HepG2 (cell line): Measurements from ENCODE around the gene FGF14. TPM values are rescaled to one million over a fixed set of nuclear protein-coding genes. Genes with fewer than 3 reads are reported as not detected.

Source experiments
- ATAC-seq: fragments of 200-7000 bp; cut with Tn5 transposase; 3 replicates; pipeline ENCODE4 v1.9.1; 2020; ENCODE audit warnings: mild to moderate bottlenecking, moderate library complexity
- BruUV-seq: library from RNA; stranded (reverse); fragments of 400-500 nt; replicated peaks from 2 replicates; lab custom pipeline; 2021; lab: Mats Ljungman, UMichigan
- CTCF ChIA-PET: fragments of 300-600 bp; formaldehyde crosslinking; extraction: SDS; loops from one replicate; lab custom pipeline; 2021; ENCODE audit warnings: low total read pairs, inconsistent platforms, low intra/inter-chr PET ratio; lab: Yijun Ruan, JAX
- POLR2A ChIA-PET: fragments of 350-600 bp; sonication (Branson Sonifier 250); formaldehyde crosslinking; loops from one replicate; lab custom pipeline; 2020; ENCODE audit warnings: antibody characterized with exemption, inconsistent platforms; lab: Yijun Ruan, JAX
- DNase-seq: peaks from one replicate; pipeline ENCODE4 v3.0.0-alpha.2; 2015; ENCODE audit warnings: low spot score
- FAIRE-seq: peaks from 3 replicates; lab custom pipeline; 2011; peaks lifted over from hg19 to GRCh38; lab: Jason Lieb, UNC
- H2AFZ ChIP-seq: one replicate; pipeline ENCODE4 v1.6.1; 2011; ENCODE audit warnings: low read length, inconsistent platforms
- H3K27ac ChIP-seq: fragments of 300-600 bp; 3 replicates; pipeline ENCODE4 v1.8.0; 2011; ENCODE audit warnings: mixed run types, mild to moderate bottlenecking, mixed read lengths, low read length, inconsistent platforms; ENCODE audit not compliant: insufficient read depth; ENCODE audit errors: extremely low read length
- H3K27me3 ChIP-seq, 2 experiments: fragments of 200-600 bp in 1 of 2; 2 replicates in 1 of 2; 3 replicates in 1 of 2; pipeline versions ENCODE4 v1.6.0 to v1.8.0; 2011; ENCODE audit warnings: low read length in 2 of 2, mild to moderate bottlenecking in 2 of 2, moderate library complexity in 2 of 2, inconsistent platforms in 1 of 2; ENCODE audit not compliant: insufficient read depth in 2 of 2, control insufficient read depth in 1 of 2
- H3K36me3 ChIP-seq, 2 experiments: fragments of 200-600 bp in 1 of 2; replicated peaks in 1 of 2; 2 replicates in 1 of 2; 3 replicates in 1 of 2; pipeline versions ENCODE4 v1.5.1 to v1.8.0; 2011; ENCODE audit warnings: low read length in 2 of 2, inconsistent platforms in 1 of 2; ENCODE audit not compliant: insufficient read depth in 2 of 2, control insufficient read depth in 1 of 2
- H3K4me1 ChIP-seq: 2 replicates; pipeline ENCODE4 v1.5.1; 2012; ENCODE audit warnings: low read length, inconsistent platforms; ENCODE audit not compliant: insufficient read depth
- H3K4me2 ChIP-seq: 2 replicates; pipeline ENCODE4 v1.6.0; 2011; ENCODE audit warnings: low read depth, low read length, inconsistent platforms
- H3K4me3 ChIP-seq, 3 experiments: fragments of 200-600 bp in 1 of 3; sonication (generic), shearing (Covaris generic) in 1 of 3; replicated peaks in 1 of 3; 2 replicates each; pipeline ENCODE4 v1.5.1; 2011 to 2016; ENCODE audit warnings: low read length in 3 of 3, inconsistent platforms in 2 of 3, low read depth in 2 of 3, mild to moderate bottlenecking in 2 of 3, control low read depth in 1 of 3, mixed read lengths in 1 of 3; ENCODE audit not compliant: insufficient read depth in 1 of 3
- H3K79me2 ChIP-seq: one replicate; pipeline ENCODE4 v1.6.1; 2011; ENCODE audit warnings: low read length, inconsistent platforms; ENCODE audit not compliant: insufficient read depth
- H3K9ac ChIP-seq: 2 replicates; pipeline ENCODE4 v1.6.0; 2011; ENCODE audit warnings: mild to moderate bottlenecking, low read depth, low read length, inconsistent platforms; ENCODE audit not compliant: insufficient read depth
- H3K9me3 ChIP-seq: 2 replicates; pipeline ENCODE4 v1.5.1; 2012; ENCODE audit warnings: mild to moderate bottlenecking, low read length
- H4K20me1 ChIP-seq: 2 replicates; pipeline ENCODE4 v1.6.0; 2011; ENCODE audit warnings: inconsistent platforms, mild to moderate bottlenecking, low read length, moderate library complexity; ENCODE audit not compliant: insufficient read depth
- ATF7 ChIP-seq, 2 experiments: fragments of 450-650 bp in 1 of 2; sonication (generic) in 1 of 2; formaldehyde crosslinking in 1 of 2; IDR thresholded peaks; 2 replicates each; pipeline versions ENCODE4 v1.4.0 to v1.6.1; 2016 to 2020; ENCODE audit warnings: antibody characterized with exemption in 1 of 2, mild to moderate bottlenecking in 1 of 2, missing genetic modification reagents in 1 of 2
- GLMP ChIP-seq: sonication (generic); formaldehyde crosslinking; IDR thresholded peaks from 2 replicates; pipeline ENCODE4 v1.9.0; 2021; ENCODE audit warnings: missing genetic modification reagents, mild to moderate bottlenecking, borderline replicate concordance
- HES4 ChIP-seq: sonication (generic); formaldehyde crosslinking; IDR thresholded peaks from 2 replicates; pipeline ENCODE4 v1.9.0; 2021; ENCODE audit warnings: mild to moderate bottlenecking, missing genetic modification reagents, borderline replicate concordance
- HNRNPUL1 ChIP-seq: fragments of 200-400 bp; formaldehyde crosslinking; IDR thresholded peaks from 2 replicates; pipeline ENCODE4 v1.6.1; 2017; ENCODE audit warnings: low read depth, mild to moderate bottlenecking, low read length, moderate library complexity
- LCORL ChIP-seq, 2 experiments: fragments of 450-650 bp in 1 of 2; sonication (generic) in 1 of 2; formaldehyde crosslinking in 1 of 2; IDR thresholded peaks; 2 replicates each; pipeline versions ENCODE4 v1.5.0 to v1.6.1; 2017 to 2020; ENCODE audit warnings: antibody characterized with exemption in 1 of 2, missing genetic modification reagents in 1 of 2
- NRL ChIP-seq: sonication (generic); formaldehyde crosslinking; IDR thresholded peaks from 2 replicates; pipeline ENCODE4 v1.5.0; 2020; ENCODE audit warnings: missing genetic modification reagents, mild to moderate bottlenecking, moderate library complexity, borderline replicate concordance
- TBX2 ChIP-seq: sonication (generic); formaldehyde crosslinking; IDR thresholded peaks from 2 replicates; pipeline ENCODE4 v1.5.0; 2020; ENCODE audit warnings: missing genetic modification reagents, mild to moderate bottlenecking, borderline replicate concordance
- THAP9 ChIP-seq: sonication (generic); formaldehyde crosslinking; IDR thresholded peaks from 2 replicates; pipeline ENCODE4; 2020; ENCODE audit warnings: missing genetic modification reagents, mild to moderate bottlenecking, borderline replicate concordance
- WGBS: methylation state at CpG from one replicate; pipeline ENCODE4 v1.1.6; 2017; ENCODE audit warnings: low lambda C conversion rate; 5-methylcytosine and 5-hydroxymethylcytosine counted together
- in situ Hi-C: cut with HindIII; loops from 2 replicates; pipeline ENCODE4 v1.10.0; 2017; ENCODE audit warnings: low pct_unique_long_range_greater_than_20kb; ENCODE audit not compliant: extremely low pct_ligation_motif_present
- intact Hi-C: fragments of 100-400 bp; cut with micrococcal nuclease; formaldehyde crosslinking; loops from one replicate; pipeline ENCODE4 v1.10.0; 2022; ENCODE audit not compliant: unreplicated experiment
- polyA plus RNA-seq, 8 experiments: library from polyadenylated mRNA; depleted of rRNA in 3 of 8; stranded (reverse) in 7 of 8; unstranded in 1 of 8; fragments of >200 nt; fragmentation: Illumina TruSeq in 4 of 8; extraction: Trizol in 4 of 8; gene quantifications; 2 replicates each; pipeline versions ENCODE4 v1.2.1 to v1.2.3, GENCODE V29; 2011 to 2016; ENCODE audit warnings: low read depth in 4 of 8, missing spikeins in 1 of 8, mixed read lengths in 1 of 8; ENCODE audit not compliant: insufficient read depth in 1 of 8
- total RNA-seq, 5 experiments: library from RNA; depleted of rRNA; stranded (reverse); fragments of >200 nt; fragmentation: Illumina TruSeq; extraction: Trizol; gene quantifications; 2 replicates each; pipeline ENCODE4 v1.2.3, GENCODE V29; 2016; ENCODE audit warnings: low read depth in 1 of 5

FGF14 gene
- total and polyA plus RNA-seq, 2 of the 13 experiments (the other 11 are each of a cell fraction or from before 2014, with no cell fraction given): not detected

GRCh38 chr13:102187313-102187712 lies 214.5 kb downstream of the FGF14 start (continued):
- TF ChIP-seq GLMP (CRISPR knock-in tag) (no peak), TBX2 (no peak), LCORL (IDR thresholded peaks at IDR 0.05) (no peak), LCORL (CRISPR knock-in tag; IDR thresholded peaks at IDR 0.05) (no peak), THAP9 (CRISPR knock-in tag) (no peak), NRL (CRISPR knock-in tag) (no peak), HES4 (CRISPR knock-in tag) (no peak)
- TF ChIP-seq, all 625 proteins: peak for 0

GRCh38 chr13:102185375-102185984 lies 216.4 kb downstream of the FGF14 start:
- H3K4me2 ChIP-seq: no peak overlapping the region
- ChIA-PET POLR2A (no interaction called here), CTCF (no interaction called here)
- BruUV-seq: no TSS peak
- no peaks in the 10 kb centered on the region for H3K79me2 ChIP-seq
- no peaks in the 10 kb centered on the region for H4K20me1 ChIP-seq
- H2AFZ ChIP-seq: no peak overlapping the region
- intact Hi-C loops: no loop called here
- H3K9me3 ChIP-seq: no peaks in the 10 kb centered on the region
- TF ChIP-seq ATF7 (IDR thresholded peaks at IDR 0.05) (0 out of 2 replicates have a peak, but pooled peaks have one; percentile 64), ATF7 (CRISPR knock-in tag; IDR thresholded peaks at IDR 0.05) (no peak), HNRNPUL1 (no peak), NRL (CRISPR knock-in tag) (no peak)
- in situ Hi-C loops: no loop called here
- H3K4me1 ChIP-seq: no peaks in the 10 kb centered on the region
- no peak overlapping the region for H3K4me3 ChIP-seq
- no peak for ATAC-seq
- H3K27ac ChIP-seq: no peak overlapping the region
- WGBS: 11% methylated on average over 5 of the region's 5 CpGs
- no peak overlapping the region for H3K9ac ChIP-seq
- no peak for FAIRE-seq
- no peaks in the 10 kb centered on the region for H3K36me3 ChIP-seq
- H3K27me3 ChIP-seq: no peaks in the 10 kb centered on the region
- DNase-seq: no peak
